HG03064 (cell line): ENCODE results near the gene CDC14C.

Source experiments
- ATAC-seq: cut with Tn5 transposase; IDR thresholded peaks from one replicate; pipeline ENCODE4 v1.9.1; 2021; ENCODE audit warnings: low read depth; ENCODE audit not compliant: unreplicated experiment

Gene CDC14C

DNA sequence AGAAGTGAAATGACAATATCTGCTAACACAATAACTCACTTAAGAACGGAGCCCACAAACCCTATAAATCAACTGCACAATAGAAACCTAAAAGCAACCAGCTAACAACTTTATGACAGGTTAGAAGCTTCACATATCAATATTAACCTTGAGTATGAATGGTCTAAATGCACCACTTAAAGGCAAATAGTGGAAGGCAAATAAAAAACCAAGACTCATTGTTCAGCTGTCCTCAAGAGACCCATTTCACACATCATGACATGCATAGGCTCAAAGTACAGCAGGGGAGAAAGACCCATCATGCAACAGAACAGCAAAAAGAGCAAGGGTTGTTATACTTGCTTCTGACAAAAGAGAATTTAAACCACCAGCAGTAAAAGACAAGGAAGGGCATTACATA is 46.8 kb downstream of the CDC14C start:
- no peak for ATAC-seq

DNA sequence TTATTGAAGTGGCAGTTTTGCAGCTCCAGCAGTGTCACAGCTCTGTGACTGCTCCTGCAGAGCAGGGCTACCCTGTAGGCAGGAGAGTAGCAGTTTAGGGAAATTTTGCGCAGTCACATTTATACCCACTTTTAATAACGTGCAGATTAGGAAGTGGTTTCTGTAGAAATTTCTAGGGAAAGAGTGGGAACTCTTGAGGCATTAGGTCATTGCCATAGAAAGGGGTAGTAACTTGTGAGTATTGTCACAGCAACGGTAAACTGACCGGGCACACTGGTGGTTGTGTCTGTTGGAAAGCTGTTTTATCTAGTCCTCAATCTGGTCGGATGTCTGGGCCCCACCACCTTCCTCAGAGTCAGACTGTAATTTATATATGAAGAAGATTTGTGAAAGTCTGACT is 51.9 kb downstream of the CDC14C start:
- no peak for ATAC-seq

DNA sequence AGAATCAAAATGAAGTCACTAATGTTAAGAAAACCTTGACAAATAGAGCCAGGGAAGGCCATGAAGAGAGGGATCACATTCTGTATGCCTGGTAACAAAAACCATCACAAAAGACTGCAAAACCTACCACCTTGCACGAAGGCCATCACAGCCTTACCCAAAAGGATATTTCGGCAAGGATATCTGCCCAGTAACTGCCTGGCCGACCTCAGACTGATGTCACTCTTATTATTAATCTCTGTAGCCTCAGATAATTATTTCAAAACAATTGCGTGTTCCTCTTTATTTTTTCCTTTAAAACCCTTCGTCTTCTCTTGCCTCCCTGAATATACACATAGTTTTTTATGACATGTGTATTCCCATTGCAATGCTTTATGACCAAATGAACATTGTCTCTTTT is 52.5 kb downstream of the CDC14C start:
- ATAC-seq: no peak
